ENCODE results near the gene HERC2.
"Not testable (repeated sequence)": the region's sequence is repeated elsewhere in the genome, so short reads cannot be mapped to it uniquely, and the experiment has no call there.

Gene HERC2, protein sequence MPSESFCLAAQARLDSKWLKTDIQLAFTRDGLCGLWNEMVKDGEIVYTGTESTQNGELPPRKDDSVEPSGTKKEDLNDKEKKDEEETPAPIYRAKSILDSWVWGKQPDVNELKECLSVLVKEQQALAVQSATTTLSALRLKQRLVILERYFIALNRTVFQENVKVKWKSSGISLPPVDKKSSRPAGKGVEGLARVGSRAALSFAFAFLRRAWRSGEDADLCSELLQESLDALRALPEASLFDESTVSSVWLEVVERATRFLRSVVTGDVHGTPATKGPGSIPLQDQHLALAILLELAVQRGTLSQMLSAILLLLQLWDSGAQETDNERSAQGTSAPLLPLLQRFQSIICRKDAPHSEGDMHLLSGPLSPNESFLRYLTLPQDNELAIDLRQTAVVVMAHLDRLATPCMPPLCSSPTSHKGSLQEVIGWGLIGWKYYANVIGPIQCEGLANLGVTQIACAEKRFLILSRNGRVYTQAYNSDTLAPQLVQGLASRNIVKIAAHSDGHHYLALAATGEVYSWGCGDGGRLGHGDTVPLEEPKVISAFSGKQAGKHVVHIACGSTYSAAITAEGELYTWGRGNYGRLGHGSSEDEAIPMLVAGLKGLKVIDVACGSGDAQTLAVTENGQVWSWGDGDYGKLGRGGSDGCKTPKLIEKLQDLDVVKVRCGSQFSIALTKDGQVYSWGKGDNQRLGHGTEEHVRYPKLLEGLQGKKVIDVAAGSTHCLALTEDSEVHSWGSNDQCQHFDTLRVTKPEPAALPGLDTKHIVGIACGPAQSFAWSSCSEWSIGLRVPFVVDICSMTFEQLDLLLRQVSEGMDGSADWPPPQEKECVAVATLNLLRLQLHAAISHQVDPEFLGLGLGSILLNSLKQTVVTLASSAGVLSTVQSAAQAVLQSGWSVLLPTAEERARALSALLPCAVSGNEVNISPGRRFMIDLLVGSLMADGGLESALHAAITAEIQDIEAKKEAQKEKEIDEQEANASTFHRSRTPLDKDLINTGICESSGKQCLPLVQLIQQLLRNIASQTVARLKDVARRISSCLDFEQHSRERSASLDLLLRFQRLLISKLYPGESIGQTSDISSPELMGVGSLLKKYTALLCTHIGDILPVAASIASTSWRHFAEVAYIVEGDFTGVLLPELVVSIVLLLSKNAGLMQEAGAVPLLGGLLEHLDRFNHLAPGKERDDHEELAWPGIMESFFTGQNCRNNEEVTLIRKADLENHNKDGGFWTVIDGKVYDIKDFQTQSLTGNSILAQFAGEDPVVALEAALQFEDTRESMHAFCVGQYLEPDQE (N-terminal part only)

GRCh38 chr15:28322129-28322588, at the start of gene HERC2:
Gene HERC2, minus strand, starts transcription at chr15:28322179. Its CDS starts 746 bp downstream, at chr15:28321433.
- not testable (repeated sequence) for DNase-seq

DNA sequence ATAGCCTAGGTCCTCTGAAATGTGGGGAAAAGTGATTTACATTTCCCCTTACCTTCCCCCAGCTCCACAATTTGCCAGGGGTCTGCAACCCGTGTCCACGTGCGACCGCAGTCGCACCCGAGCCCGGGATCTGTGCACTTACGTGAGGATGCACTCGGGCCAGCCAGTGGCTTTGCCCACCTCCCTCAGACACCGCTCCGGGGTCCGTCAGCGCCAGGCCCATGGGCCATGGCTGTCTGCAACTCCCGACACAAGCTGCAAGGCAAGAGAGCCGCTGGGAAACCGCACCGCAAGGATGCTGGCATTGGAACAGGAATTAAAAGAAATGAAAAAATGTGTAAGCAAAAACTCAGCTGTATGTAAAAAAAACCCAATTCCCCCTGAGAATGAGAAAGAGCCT, 43.5 kb upstream of the HERC2 start:
- DNase-seq, result not testable (repeated sequence)

DNA sequence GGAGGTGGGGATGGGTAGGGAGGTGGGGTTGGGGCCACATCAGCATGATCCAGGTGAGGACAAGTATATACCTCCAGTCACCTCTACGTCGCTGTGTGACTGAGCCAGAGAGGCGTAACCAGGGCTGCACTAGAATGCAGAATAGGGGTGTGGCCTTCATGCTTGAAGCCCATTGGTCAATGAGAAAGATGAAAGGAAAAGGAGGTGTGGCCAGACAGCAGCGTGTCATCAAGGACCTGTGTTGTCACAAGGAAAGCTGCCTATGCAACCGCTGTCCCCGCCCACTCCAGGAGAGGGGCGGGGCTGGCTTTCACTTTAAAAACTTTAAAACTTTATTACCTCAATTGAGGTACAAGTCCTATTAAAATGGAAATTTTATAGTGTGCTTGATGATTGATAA, 36.0 kb upstream of the HERC2 start, which contains the start of gene GOLGA6L24:
Gene GOLGA6L24 (minus strand): TSS at position 101 of the 400 bp plus-strand sequence. CDS start 61 bp downstream, at position 40.
- DNase-seq, result not testable (repeated sequence)

DNA sequence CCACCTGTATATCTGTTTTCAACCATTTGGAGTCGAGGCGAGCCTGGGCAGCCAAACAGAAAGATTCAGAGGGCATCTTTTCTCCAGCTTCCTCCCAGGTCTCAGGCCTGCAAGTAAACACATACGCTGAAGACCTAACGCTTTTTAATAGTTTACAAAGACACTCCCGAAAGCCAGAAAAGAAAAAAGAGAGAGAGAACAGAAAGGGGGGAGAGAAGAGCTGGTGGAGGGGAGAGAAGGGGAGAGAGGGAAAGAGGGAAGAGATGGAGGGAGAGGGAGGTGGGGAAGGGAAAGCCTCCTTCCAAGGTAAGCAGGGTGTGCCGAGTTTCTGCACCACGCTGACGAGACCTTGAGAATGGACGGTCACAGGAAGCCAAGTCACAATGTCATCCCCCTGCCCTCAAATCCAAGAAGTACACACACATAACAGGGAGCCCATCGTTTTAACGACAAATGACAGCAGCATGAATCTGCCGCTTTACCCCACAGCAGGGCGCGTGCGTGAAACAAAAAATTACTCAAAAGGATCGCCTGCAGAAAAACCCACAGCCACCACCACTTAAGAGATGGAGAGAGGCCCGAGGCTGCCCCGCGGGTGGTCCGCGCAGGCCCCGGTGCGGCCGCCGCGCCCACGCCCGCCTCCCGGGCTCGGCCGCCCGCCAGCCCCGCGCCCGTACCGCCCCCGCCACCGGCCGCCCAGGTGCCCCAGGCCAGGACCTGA, 461 bp downstream of the HERC2 start:
- DNase-seq, result not testable (repeated sequence)

- DNase-seq, result not testable (repeated sequence)
These were observed 2.3 kb downstream of the HERC2 start for GRCh38 chr15:28319725-28320124.

DNA sequence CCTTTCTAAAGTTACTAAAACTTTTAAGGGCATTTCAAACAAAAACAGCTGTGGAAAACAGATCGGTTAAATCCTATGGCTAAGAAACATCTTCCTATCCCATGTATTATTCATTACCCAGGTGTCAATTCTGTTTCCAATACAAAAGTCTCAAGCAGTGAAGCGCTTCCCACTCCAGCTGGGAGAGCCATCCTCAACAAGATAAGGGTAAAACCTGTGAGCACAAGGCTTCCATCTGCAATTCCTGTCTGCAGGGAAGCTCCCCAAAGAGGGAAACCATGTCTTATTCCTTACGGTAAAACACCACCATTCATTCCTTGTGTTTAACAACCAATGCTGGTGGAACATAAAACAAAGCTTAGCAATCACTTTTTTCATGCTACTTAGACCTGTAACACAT, 3.2 kb downstream of the HERC2 start:
- DNase-seq, result not testable (repeated sequence)

DNA sequence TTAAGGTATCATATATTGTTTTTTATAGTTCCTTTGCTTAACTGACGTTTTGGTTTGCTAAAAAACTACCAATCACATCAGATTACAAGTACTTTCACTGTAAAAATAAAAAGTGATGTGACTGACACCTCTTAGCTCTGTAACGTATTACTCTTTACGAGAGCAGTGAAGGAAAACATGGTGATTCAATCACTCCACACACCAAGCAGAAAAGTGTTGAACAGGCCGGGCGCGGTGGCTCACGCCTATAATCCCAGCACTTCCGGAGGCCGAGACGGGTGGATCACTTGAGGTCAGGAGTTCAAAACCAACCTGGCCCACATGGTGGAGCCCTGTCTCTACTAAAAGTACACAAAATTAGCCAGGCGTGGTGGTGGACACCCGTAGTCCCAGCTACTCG, 3.9 kb downstream of the HERC2 start:
- DNase-seq, result not testable (repeated sequence)

- not testable (repeated sequence) for DNase-seq
These were observed 5.0 kb downstream of the HERC2 start for GRCh38 chr15:28316958-28317357.

GRCh38 chr15:28310454-28310853, 11.5 kb downstream of the HERC2 start:
- DNase-seq, result not testable (repeated sequence)

DNA sequence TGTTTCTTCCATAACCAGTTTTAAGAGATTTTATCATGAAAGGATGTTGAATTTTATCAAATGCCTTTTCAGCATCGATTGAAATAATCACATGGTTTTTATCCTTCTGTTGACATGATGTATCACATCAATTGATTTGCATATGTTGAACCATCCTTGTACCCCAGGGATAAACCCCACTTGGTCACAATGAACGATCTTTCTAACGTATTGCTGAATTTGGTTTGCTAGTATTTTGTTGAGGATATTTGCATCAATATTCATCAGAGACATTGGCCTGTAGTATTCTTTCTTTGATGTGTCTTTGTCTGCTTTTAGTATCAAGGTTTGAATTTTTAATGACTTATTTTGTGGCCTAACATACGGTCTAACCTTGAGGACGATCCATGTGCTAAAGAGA, 13.3 kb downstream of the HERC2 start:
- DNase-seq, result not testable (repeated sequence)

GRCh38 chr15:28305700-28306099, 16.3 kb downstream of the HERC2 start:
- DNase-seq, result not testable (repeated sequence)

DNA sequence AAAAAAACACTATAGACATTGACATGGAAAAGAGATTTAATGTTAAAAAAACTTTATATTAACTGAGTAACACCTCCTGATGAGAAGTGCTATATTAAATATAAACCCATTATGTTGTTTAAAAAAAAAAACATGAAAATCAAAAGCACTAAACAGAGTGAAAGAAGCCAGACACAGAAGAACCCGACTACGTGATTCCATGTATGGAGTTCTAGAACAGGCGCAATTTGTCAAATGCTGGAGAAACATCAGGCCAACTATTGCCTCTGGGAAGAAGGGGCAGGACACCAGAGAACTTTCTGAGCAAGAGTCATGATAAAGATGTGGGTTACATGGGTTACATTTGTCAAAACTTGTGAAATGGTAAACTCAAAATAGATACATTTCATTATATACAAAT, 24.5 kb downstream of the HERC2 start:
- not testable (repeated sequence) for DNase-seq

GRCh38 chr15:28296814-28297213, 25.2 kb downstream of the HERC2 start:
- not testable (repeated sequence) for DNase-seq

DNA sequence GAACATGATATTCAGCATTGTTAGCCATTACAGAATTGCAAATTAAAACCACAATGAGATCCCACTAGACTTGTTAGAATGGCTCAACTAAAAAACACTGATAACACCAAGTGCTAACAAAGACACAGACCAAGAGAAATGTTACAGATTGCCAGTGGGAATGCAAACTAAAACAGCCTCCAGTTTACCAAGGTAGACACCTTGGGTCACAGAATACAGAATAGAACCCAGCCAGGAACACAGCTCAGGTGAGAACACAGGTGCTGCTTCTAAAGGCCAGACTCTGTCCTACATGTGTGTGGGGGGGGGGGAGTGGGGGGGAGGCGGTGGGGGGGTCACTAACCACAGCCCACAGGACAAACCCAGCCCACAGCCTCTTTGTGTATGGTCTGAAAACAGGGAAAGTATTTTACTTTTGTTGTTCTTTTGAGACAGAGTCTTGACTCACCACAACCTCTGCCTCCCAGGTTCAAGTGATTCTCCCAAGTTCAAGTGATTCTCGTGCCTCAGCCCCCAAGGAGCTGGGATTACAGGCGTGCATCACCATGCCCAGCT, 26.9 kb downstream of the HERC2 start:
- not testable (repeated sequence) for DNase-seq

GRCh38 chr15:28294560-28294959, 27.4 kb downstream of the HERC2 start:
- DNase-seq, result not testable (repeated sequence)

DNA sequence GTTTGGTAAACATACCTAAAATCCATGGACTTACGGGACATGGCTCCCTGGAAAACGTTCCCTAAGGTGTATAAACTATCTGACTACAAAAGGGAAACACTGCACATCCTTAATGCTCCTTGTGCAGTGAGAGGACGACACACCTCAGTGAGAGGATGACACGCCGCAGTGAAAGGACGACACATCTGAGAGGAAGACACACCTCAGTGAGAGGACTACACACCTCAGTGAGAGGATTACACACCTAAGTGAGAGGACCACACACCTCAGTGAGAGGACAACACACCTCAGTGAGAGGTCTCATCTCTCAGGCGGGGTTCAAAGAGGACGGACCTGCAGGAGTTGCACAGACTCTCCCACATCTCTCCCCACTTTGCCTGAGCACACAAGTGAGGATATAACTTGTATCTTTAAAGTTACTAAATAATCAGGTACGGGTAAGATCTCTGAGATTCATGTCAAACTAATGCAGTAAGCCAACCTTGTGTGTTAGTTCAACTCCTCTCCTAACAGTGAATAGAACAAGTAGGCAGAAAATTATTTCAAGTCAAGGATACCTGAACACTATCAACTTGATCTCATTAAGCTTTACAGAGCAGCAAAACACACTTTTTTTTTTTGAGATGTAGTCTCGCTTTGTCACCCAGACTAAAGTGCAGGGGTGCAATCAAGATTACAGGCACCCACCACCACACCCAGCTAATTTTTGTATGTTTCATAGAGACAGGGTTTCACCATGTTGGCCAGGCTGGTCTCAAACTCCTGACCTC, 32.1 kb downstream of the HERC2 start:
- no peak for DNase-seq

- DNase-seq, result not testable (repeated sequence)
These were observed 32.9 kb downstream of the HERC2 start for GRCh38 chr15:28288830-28289693.

GRCh38 chr15:28286659-28287058, 35.3 kb downstream of the HERC2 start:
- DNase-seq, result not testable (repeated sequence)

- no peak for DNase-seq
These were observed 35.9 kb downstream of the HERC2 start for GRCh38 chr15:28286031-28286430.

GRCh38 chr15:28281876-28282275, 40.1 kb downstream of the HERC2 start:
- DNase-seq, result no peak

Data from CD4-positive, alpha-beta T cell treated with Interleukin-21 for 1 hour (primary cell).